Common myeloid progenitor, CD34-positive (primary cell): Measurements from ENCODE around the gene SCYL1.

Experiments
- CTCF ChIA-PET: fragments of 350-600 bp; sonication (Branson Sonifier 250); formaldehyde crosslinking; loops from one replicate; lab custom pipeline; 2021; ENCODE audit warnings: antibody characterized with exemption; lab: Charles Lee
- POLR2A ChIA-PET: fragments of 350-600 bp; sonication (Branson Sonifier 250); formaldehyde crosslinking; loops from one replicate; lab custom pipeline; 2021; ENCODE audit warnings: antibody characterized with exemption; lab: Charles Lee
- DNase-seq, 3 donors: peaks; one replicate each; pipeline versions ENCODE4 v3.0.0 to v3.0.0-alpha.2; 2013
- H3K27ac ChIP-seq, 2 experiments: 1 replicate in 1 of 2; 2 replicates in 1 of 2; pipeline ENCODE4 v1.7.0; 2013; ENCODE audit warnings: inconsistent platforms in 2 of 2, low read length in 2 of 2, mild to moderate bottlenecking in 2 of 2, low read depth in 1 of 2, moderate library complexity in 1 of 2; ENCODE audit not compliant: severe bottlenecking in 2 of 2, insufficient read depth in 1 of 2, poor library complexity in 1 of 2
- H3K27me3 ChIP-seq, 5 experiments: replicated peaks in 2 of 5; 1 replicate in 3 of 5; 2 replicates in 2 of 5; pipeline versions ENCODE4 v1.6.1 to v1.7.0; 2013; ENCODE audit warnings: low read length in 4 of 5, mild to moderate bottlenecking in 2 of 5, moderate library complexity in 2 of 5, inconsistent platforms in 1 of 5; ENCODE audit not compliant: insufficient read depth in 5 of 5, control insufficient read depth in 4 of 5
- H3K36me3 ChIP-seq, 4 experiments: 1 replicate in 2 of 4; 2 replicates in 2 of 4; pipeline versions ENCODE4 v1.6.1 to v1.7.0; 2013; ENCODE audit warnings: low read length in 3 of 4, control low read depth in 1 of 4, mild to moderate bottlenecking in 1 of 4; ENCODE audit not compliant: control insufficient read depth in 4 of 4, insufficient read depth in 4 of 4
- H3K4me1 ChIP-seq, 4 experiments: 1 replicate in 3 of 4; 2 replicates in 1 of 4; pipeline versions ENCODE4 v1.6.1 to v1.7.1; 2013; ENCODE audit warnings: low read length in 3 of 4, mild to moderate bottlenecking in 3 of 4, control low read depth in 1 of 4, inconsistent platforms in 1 of 4, moderate library complexity in 1 of 4; ENCODE audit not compliant: control insufficient read depth in 4 of 4, insufficient read depth in 4 of 4; ENCODE audit errors: control extremely low read depth in 1 of 4
- H3K4me3 ChIP-seq, 7 experiments: 1 replicate in 4 of 7; 2 replicates in 3 of 7; pipeline versions ENCODE4 v1.5.1 to v1.7.0; 2013; ENCODE audit warnings: mild to moderate bottlenecking in 7 of 7, low read length in 6 of 7, moderate library complexity in 6 of 7, inconsistent platforms in 2 of 7, low read depth in 2 of 7, control low read depth in 1 of 7; ENCODE audit not compliant: insufficient read depth in 4 of 7, control insufficient read depth in 1 of 7; ENCODE audit errors: extremely low read depth in 1 of 7
- H3K9me3 ChIP-seq, 5 experiments: 1 replicate in 4 of 5; 2 replicates in 1 of 5; pipeline versions ENCODE4 v1.6.1 to v1.7.1; 2013; ENCODE audit warnings: low read length in 4 of 5, mild to moderate bottlenecking in 2 of 5, inconsistent platforms in 1 of 5, low read depth in 1 of 5, moderate library complexity in 1 of 5; ENCODE audit not compliant: control insufficient read depth in 4 of 5, insufficient read depth in 2 of 5; ENCODE audit errors: control extremely low read depth in 1 of 5
- WGBS: methylation state at CpG from one replicate; pipeline ENCODE4 v1.1.5; 2013; ENCODE audit not compliant: insufficient coverage; 5-methylcytosine and 5-hydroxymethylcytosine counted together

The SCYL1 gene

DNA sequence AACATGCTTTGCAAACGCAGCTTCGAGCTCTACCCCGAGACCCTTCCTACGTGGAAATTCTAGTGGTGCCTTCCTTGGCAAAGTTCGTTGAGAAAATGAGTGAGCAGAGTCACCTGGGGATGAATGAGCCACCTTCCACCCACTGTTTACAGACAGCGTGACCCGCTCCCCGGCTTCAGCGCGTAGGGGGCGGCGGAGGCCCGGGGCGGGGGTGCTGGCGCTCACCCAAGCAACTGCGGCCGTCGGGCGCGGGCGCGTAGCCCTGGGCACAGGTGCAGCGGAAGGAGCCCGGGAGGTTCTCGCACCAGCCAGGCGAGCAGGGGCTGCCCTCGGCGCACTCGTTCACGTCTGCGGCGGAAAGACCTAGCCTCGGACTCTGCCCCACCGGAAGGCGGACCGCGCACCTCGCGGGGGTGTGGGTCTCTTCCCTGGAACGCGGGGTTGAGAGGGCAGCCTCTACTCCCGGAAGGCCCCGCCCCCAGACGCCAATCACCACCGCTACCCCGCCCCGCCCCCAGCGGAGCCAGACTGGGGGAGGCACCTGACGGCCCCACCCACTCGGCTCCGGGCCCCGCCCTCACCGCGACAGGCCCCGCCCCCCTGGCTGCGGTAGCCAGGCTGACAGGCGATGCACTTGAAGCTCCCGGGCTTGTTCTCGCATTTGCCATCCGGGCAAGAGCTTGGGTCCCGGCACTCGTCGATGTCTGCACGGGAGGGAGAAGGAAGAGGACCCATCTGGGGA is 21.5 kb downstream of the SCYL1 start:
- DNase-seq = peak; percentile 92 to 98 (median 96)

DNA sequence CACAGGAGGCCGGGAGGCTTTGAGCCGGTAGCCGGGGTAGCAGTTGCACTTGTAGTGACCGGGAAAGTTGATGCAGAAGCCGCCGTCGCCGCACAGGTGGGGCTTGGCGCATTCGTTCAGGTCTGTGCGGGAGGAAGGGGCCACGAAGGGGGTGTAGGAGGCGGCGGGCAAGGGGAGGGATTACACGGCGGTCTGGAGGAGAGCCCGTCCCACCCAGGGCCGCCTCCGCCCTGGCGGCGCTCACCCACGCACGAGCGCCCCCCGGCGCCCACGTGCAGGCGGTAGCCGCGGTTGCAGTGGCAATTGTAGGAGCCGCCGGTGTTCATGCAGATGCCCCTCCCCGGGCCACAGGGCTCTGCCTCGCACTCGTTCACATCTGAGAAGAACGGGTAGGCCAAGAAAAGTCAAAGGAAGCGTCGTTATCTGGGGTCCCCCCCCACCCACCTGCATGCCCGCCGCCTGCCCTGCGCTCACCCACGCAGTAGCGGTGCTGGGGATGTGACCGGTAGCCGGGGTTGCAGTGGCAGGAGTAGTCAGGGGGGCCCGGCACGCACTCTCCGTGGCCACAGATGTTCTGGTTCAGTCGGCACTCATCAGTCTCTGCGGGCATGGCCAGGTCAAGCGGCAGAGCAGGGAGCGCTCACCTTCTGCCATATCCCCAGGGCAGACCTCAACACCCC is 22.7 kb downstream of the SCYL1 start:
- ChIA-PET POLR2A (no interaction called here), CTCF (interaction anchor here (0.8 to 21.8 kb wide), 4 partner anchors 9 to 46 kb away, joined by 3 to 262 read pairs (median 4); partner anchors contain the start of genes EHBP1L1 and ZNRD2)
- DNase-seq = peak in 2 of 3 donors; percentile 39 to 41
- H3K27ac ChIP-seq = no peak overlapping the region
- peaks cover 2 to 29% (median 18%) of the 10 kb centered on the region in 4 experiments for H3K36me3 ChIP-seq
- 89% methylated on average over 30 of the region's 52 CpGs for WGBS
- no peaks in the 10 kb centered on the region for H3K27me3 ChIP-seq
- no peak overlapping the region for H3K4me3 ChIP-seq
- H3K9me3 ChIP-seq = no peaks in the 10 kb centered on the region
- peaks cover 6 to 49% (median 44%) of the 10 kb centered on the region in 4 experiments for H3K4me1 ChIP-seq

More for the DNA sequence above, 21.5 kb downstream of the SCYL1 start:
- no peaks in the 10 kb centered on the region for H3K9me3 ChIP-seq
- POLR2A ChIA-PET = no interaction called here
- 2% methylated on average over 62 of the region's 64 CpGs for WGBS
- peak overlapping the region in 5 of 7 experiments; percentile 19 to 63 (median 54) for H3K4me3 ChIP-seq
- H3K36me3 ChIP-seq = peaks cover 2 to 24% (median 15%) of the 10 kb centered on the region in 4 experiments
- CTCF ChIA-PET = interaction anchor here (0.8 to 21.8 kb wide), 6 partner anchors 10 to 36 kb away, joined by 3 to 262 read pairs (median 4); partner anchors contain the start of genes EHBP1L1, FAM89B, LTBP3 and ZNRD2
- peak overlapping the region in 1 of 2 experiments; percentile 50 for H3K27ac ChIP-seq
- H3K4me1 ChIP-seq = peaks cover 7 to 44% (median 39%) of the 10 kb centered on the region in 4 experiments
- H3K27me3 ChIP-seq = no peaks in the 10 kb centered on the region

DNA sequence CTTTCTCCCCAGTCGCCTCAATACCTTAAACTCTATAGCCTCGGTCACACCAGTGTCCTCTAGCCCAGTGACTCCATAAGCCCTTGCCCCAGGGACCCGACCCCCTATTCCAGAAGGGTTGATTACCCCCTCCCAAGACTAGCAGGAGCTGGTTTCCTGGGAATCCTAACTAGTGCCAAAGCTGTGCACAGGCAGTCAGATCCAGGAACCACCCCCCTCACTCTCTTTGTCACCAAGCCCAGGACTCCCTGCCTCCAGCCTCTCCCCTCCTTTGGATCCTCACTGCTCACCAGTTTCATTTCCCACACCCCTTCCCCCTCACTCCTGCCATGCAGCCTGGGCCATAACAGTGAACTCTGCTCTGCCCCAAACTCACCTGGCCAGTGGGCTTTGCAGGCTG is 23.5 kb downstream of the SCYL1 start:
- Histone ChIP-seq H3K4me3 (no peak overlapping the region), H3K27ac (no peak overlapping the region), H3K4me1 (peaks cover 6 to 56% (median 51%) of the 10 kb centered on the region in 4 experiments), H3K36me3 (peaks cover 2 to 25% (median 17%) of the 10 kb centered on the region in 4 experiments), H3K27me3 (no peaks in the 10 kb centered on the region), H3K9me3 (no peaks in the 10 kb centered on the region)
- DNase-seq = no peak
- POLR2A ChIA-PET = no interaction called here
- CTCF ChIA-PET = interaction anchor here (0.9 to 21.8 kb wide), 4 partner anchors 23 to 45 kb away, joined by 3 to 262 read pairs (median 4); partner anchors contain the start of genes EHBP1L1 and FAM89B
- 100% methylated on average over 1 of the region's 3 CpGs for WGBS

DNA sequence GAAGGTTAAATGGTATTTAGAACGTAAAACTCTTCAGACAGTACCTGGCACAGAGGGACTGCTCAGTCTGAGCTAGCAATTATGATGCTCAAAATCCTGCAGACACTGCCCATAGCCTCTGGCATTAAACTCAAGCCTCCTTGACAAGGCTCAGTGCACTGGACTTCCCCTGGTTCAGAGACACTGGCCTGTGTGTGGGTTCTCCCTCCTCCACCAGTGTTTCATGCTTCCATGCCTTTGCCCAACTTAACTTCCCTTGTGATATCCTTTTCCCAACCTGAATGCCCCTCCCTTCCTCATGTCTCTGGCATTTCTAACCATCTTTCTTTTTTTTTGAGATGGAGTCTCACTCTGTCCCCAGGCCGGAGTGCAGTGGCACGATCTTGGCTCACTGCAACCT is 24.2 kb downstream of the SCYL1 start:
- H3K27me3 ChIP-seq = no peaks in the 10 kb centered on the region
- 100% methylated on average over 3 of the region's 3 CpGs for WGBS
- POLR2A ChIA-PET = no interaction called here
- H3K36me3 ChIP-seq = peaks cover 2 to 22% (median 15%) of the 10 kb centered on the region in 4 experiments
- no peak overlapping the region for H3K27ac ChIP-seq
- H3K4me3 ChIP-seq = no peak overlapping the region
- DNase-seq = no peak
- peaks cover 6 to 63% (median 58%) of the 10 kb centered on the region in 4 experiments for H3K4me1 ChIP-seq
- CTCF ChIA-PET = interaction anchor here (0.6 to 21.8 kb wide), 5 partner anchors 23 to 277 kb away, joined by 3 to 262 read pairs (median 4); partner anchors contain the start of genes EHBP1L1 and FAM89B
- no peaks in the 10 kb centered on the region for H3K9me3 ChIP-seq

DNA sequence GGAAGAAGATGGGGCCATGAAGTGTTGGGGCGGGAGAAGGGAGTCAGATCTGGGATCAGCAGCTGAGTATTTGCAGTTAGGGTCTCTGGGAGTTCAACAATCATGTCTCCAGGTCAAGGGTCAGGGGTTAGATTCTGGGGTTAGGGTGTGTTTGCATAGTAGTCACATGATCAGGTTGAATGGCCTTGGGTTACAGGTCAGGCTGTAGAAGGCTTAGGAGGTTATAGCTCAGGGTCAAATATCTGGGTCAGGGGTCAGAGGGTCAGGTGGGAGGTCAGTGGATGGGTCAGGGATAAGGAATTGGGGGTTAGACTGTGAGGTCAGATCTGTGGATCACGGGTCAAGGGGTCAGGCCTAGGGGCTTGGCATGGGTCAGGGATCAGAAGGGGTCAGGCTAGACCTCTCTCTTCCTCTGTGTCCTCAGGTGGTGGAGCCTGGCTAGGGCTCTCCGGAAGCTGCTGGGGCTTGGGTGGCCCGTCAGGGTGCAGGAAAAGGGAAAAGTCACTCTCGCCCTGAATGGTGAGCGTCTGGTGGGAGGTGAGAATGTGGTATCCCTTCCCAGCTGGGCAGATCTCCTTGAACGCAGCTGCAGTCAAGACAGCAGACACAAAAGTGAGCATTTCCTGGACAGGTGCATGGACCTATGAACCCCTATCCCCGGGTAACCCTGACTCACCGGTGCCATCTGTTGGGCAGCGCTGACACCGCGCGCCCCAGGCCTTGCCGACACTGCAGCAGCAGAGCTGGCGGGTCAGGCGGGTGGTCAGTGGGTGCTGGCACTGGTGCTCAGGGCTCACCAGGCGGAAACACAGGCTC is 26.9 kb downstream of the SCYL1 start:
- H3K36me3 ChIP-seq = peaks cover 2 to 19% (median 11%) of the 10 kb centered on the region in 4 experiments
- ChIA-PET CTCF (interaction anchor here (1.0 to 3.5 kb wide), 12 partner anchors 10 to 52 kb away, joined by 3 to 39 read pairs (median 13); partner anchors contain the start of genes EHBP1L1, FAM89B, KCNK7 and ZNRD2), POLR2A (interaction anchor here (0.6 to 2.1 kb wide), 4 partner anchors 12 to 74 kb away, joined by 3 to 13 read pairs (median 4); partner anchors contain the start of gene ZNRD2)
- peaks cover 2 to 78% (median 71%) of the 10 kb centered on the region in 4 experiments for H3K4me1 ChIP-seq
- no peak overlapping the region for H3K27ac ChIP-seq
- peak; percentile 49 to 87 (median 81) for DNase-seq
- no peaks in the 10 kb centered on the region for H3K9me3 ChIP-seq
- no peak overlapping the region for H3K4me3 ChIP-seq
- WGBS = 63% methylated on average over 16 of the region's 17 CpGs
- H3K27me3 ChIP-seq = no peaks in the 10 kb centered on the region

DNA sequence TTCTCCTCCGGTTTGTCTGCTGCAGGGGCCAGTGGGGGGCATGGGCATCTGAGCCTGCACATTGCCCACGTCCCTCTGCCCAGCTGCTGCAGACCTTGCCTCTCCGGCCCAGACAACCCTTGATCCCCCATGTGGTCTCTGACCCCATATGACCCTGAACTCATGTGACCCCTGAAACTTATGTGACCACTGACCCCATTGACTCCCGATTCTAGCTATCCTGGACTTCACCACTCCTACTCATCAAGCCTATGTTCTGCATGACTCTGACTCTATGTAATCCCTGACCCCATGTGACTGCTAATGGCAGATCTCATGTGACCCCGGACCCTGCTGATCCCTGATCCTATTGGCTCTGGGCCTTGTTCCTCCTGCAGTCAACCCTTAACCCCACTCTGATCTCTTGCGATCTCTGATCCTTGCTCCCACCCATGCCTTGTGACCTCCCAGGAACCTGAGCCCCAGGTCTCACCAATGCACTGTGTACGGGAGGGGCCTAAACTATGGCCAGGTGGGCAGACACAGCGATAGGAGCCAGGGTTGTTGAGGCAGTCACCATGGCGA is 27.6 kb downstream of the SCYL1 start:
- peaks cover 2 to 79% (median 71%) of the 10 kb centered on the region in 4 experiments for H3K4me1 ChIP-seq

More for the DNA sequence above, 27.6 kb downstream of the SCYL1 start:
- DNase-seq = no peak
- WGBS = 86% methylated on average over 7 of the region's 9 CpGs
- H3K27me3 ChIP-seq = no peaks in the 10 kb centered on the region
- no peak overlapping the region for H3K4me3 ChIP-seq
- peaks cover 2 to 17% (median 11%) of the 10 kb centered on the region in 4 experiments for H3K36me3 ChIP-seq
- no peak overlapping the region for H3K27ac ChIP-seq
- POLR2A ChIA-PET = interaction anchor here (0.6 to 2.1 kb wide), 6 partner anchors 12 to 115 kb away, joined by 3 to 13 read pairs (median 4); partner anchors contain the start of genes FAM89B and ZNRD2
- no peaks in the 10 kb centered on the region for H3K9me3 ChIP-seq
- CTCF ChIA-PET = interaction anchor here (1.0 to 3.5 kb wide), 11 partner anchors 9 to 51 kb away, joined by 3 to 39 read pairs (median 15); partner anchors contain the start of genes EHBP1L1, FAM89B, KCNK7 and ZNRD2
